HG03280 (cell line): ENCODE measurements around the gene INTS11.
"Not testable (repeated sequence)": the region's sequence is repeated elsewhere in the genome, so short reads cannot be mapped to it uniquely, and the experiment has no call there.

Experiments
- ATAC-seq: cut with Tn5 transposase; IDR thresholded peaks from one replicate; pipeline ENCODE4 v1.9.1; 2021; ENCODE audit warnings: mild to moderate bottlenecking, moderate library complexity; ENCODE audit not compliant: unreplicated experiment

Gene INTS11

DNA sequence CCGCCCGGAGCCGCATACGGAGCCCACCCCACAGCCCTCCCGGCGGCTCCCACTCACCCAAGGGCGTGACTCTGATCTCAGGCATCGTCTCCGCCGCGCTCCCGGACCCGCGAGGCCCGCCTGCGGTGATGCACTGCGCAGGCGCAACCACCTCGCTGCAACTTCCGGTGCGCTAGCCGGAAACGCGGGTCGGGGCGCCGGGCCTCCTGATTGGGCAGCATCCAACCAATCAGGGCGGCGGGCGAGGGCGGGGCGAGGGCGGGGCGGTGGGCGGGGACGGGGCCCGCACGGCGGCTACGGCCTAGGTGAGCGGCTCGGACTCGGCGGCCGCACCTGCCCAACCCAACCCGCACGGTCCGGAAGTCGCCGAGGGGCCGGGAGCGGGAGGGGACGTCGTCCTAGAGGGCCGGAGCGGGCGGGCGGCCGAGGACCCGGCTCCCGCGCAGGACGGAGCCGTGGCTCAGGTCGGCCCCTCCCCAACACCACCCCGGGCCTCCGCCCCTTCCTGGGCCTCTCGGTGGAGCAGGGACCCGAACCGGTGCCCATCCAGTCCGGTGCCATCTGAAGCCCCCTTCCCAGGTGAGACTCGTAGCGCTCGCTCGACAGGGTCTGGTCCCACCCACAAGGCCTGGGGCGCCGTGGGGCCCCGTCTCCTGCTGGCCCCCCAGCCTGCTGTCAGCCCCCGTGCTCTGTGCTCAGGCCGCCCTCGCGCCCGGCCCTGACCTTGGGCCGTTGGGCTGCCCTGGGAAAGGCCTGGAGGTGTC is at the start of gene INTS11, which contains the start of gene CPTP:
Gene INTS11, minus strand, starts transcription at position 137 of the 764 bp plus-strand sequence. Its CDS starts 52 bp downstream, at position 85.
Gene CPTP, plus strand, starts transcription at position 279 of the 764 bp plus-strand sequence. CDS start 2,109 bp downstream, outside the sequence.
- ATAC-seq = peak; percentile 81

DNA sequence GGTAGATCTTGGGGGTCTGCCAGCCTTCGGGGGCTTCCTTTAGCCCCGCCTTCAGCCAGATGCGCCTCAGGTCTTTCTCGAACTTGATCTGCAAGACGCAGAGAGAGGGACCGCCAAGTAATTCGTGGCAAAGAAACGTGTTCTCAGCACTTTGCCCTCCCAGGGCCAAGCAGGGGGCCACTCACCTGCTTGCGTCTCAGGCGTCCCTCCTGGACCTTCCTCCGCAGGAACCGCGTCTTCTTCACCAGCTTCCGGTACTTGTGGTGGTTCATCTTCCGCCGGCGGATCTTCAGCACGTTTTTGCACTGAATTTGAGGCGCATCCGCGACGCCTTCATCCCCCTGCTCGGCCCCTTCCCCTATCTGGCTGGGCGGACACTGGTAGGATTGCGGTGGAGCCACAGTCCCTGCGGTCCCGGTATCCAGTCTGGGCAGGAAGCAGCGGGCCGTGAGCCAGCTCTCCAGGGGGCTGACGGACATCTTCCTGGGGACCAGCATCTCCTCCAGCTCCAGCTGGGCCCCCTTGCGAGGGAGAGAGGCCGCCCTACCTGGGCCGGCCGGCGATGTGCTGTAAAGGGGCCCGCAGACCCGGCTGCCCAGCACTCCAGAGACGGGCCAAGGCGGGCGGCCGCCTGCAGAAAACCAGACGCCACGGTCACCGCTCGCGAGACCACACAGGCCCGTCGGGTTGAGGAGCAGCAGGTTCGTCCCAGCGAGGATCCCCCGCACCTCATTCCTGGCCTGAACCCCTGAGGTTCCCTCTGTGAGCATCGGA is 49.5 kb upstream of the INTS11 start:
- ATAC-seq = no peak

DNA sequence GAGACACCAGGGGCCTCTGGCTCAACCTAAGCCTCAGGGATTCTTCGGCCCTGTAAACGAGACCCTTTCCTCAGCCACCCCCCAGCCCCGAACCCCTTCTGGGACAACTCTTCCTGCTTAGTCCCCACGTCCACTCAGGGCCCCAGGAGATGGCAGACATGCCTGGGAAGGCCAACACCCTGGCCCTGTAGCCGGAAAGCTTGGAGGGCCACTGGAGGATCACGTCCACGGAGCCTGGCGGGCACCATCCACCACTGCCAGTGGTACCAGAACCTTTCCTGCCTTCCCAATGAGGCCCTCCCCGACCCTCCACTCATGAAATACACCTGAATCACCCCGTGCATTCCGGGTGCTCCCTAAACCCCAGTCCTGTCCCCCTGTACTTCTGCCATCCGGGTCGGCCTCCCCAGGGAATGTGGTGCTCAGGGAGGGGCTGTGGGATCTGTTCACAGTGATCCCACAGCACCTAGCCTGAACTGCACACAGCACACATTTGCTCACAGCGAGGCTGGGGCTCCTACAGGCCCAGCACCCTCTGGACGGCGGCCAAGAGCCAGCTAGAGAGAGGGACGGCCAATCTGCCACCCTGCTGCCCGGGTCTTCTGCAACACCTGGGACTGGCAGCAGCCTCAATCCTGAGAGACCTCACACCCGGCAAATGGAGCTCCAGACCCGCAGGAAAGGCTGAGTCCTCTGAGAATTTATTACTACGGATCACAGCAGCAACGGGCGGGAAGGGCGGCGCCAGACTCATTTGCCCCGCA is 48.8 kb upstream of the INTS11 start:
- no peak for ATAC-seq

DNA sequence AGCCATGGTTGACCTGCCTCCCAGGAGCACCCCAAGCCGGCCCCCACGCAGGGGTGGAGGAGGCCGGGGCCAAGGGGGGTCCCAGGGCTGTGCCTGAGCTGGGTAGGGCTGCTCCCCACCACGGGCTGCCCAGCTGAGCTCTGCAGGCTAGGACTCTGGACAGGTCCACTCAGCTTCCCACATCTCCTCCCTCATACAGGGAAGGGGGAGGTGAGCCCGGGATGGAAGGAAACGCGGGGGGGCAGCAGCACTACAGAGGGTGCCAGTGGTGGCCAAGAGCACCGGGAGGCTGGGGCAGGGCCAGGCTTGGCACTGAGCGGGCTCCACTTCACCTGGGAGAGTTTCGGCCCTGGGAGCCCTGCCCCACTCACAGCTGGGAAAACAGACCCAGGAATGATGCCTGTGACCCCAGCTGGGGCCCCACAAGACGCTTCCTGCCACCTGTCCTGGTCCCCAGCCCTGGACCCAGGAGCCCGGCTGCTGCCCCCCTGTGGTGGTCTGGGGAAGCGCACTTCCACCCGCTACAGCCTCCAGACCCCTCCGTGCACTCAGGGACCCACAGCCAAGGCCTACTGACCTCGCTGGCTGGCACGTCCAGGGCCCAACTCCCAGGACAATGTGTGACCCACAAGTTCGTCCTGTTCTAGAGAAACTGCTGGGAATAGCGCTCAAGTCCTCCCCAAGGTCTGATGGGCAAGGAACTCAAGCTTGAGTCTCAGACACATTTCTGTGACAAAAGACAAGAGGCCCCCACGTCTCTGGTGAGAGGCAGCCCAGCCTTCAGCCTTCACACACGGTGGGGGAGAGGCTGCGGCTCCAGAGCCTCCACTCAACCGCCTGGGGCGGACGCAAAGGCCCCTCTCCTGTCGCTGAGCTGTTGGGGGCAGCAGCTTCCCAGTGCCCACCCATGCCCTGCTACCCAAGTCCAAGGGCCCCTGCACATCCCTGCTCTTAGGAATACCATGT is 47.6 kb upstream of the INTS11 start:
- ATAC-seq = no peak

DNA sequence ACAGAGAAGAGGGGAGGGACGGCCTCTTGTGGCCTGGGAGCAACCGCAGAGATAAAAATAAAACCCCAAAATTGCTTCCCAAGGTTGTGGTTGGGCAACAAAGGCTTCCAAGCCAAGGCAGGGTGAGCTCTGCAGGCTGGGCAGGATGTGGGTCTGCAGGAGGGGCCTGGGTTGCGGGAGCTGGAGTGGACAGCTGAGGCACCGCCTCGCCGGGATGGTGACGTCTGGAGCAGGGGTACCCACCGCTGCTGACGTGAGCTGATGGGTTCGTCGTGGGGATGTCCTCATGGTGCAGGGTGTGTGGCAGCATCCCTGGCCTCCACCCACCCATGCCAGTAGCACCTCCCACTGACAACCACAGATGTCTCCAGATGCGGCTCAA is 46.9 kb upstream of the INTS11 start:
- no peak for ATAC-seq

DNA sequence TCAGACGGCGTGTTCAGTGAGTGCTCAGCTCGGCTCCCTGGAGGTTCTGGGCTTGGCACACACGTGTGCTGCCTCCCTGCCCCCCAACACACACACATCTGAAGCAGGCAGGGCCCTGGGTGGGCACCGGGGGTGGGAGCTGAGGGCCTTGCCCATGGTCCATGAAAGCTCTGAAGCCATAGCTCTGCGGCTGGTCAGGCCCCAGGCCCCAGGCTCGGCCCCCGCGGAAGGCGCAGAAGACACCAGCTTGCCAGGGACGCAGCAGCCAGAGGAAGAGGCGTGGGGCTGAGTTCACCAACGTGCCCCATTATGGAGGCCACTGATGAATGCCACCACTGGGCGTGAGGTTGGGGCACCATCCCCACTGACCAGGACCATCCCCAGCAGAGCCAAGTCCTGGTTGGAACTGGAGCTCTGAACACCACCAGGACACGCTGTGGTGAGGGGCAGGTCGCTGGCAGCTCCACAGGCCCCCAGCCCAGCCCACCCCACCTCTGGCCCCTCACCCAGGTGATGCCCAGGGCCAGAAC is 46.4 kb upstream of the INTS11 start:
- no peak for ATAC-seq

DNA sequence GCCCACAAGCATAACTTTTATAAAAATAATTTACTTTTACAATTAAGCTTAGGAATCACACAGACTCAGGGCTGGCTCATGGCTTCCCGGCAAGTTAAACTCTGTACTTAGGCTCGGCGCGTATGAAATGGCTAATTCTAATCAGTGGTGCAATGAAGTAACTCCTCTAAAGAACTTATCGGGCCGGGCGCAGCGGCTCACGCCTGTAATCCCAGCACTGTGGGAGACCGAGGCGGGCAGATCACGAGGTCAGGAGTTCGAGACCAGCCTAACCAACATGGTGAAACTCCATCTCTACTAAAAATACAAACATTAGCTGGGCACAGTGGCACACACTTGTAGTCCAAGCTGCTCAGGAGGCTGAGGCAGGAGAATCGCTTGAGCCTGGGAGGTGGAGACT is 45.6 kb upstream of the INTS11 start:
- not testable (repeated sequence) for ATAC-seq

DNA sequence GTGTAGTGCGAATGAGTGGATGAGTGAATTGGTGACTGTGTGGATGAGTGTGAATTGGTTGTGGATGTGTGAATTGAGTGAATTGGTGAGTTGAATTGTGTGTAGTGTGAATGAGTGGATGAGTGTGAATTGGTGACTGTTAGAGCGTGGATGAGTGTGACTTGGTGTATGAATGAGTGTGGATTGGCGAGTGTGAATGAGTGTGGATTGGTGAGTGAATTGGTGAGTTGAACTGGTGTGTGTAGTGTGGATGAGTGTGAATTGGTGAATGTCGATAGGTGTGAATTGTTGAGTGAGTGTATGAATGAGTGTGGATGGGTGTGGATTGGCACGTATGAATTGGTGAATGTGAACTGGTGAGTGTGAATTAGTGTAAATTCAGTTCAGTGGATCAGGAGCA is 42.9 kb upstream of the INTS11 start:
- ATAC-seq = no peak

DNA sequence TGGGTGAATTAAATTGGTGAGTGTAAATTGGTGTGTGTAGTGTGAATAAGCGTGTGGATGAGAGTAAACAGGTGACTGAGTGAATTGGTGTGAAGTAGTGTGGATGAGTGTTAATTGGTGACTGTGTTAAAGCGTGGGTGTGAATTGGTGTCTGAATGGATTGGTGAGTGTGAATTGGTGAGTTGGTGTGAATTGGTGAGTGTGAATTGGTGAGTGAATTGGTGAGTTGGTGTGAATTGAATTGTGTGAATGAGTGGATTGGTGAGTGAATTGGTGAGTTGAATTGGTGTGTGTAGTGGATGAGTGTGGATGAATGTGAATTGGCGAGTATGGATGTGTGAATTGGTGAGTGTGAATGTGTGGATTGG is 42.2 kb upstream of the INTS11 start:
- ATAC-seq = no peak

DNA sequence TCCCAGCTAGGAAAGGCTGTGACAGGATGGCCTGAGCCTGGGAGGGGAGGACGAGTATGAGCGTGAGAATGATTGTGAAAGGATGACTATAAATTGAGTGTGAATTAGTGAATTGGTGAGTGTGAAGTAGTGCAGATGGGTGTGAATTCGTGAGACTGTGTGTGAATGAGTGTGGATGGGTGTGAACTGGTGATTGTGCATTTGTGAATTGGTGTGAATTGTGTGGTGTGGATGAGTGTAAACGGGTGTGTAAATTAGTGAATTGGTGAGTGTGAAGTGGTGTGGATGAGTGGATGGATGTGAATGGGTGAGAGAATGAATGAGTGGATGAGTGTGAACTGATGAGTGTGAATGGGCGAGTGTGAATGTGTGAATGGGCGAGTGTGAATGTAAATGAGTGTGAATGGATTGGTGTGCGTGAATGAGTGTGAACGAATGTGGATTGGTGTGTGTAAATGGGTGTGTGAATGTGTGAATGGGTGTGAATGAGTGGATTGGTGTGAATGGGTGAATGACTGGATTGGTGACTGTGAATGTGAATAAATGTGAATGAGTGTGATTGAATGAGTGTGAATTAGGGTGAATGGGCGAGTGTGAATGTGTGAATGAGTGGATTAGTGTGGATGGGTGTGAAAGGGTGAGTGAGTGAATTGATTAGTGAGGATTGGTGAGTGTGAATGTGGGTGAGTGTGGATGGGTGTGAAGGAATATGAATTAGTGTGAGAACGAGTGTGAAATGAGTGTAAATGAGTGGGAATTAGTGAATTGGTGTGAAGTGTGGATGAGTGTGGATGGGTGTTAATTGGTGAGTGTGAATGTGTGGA is 41.6 kb upstream of the INTS11 start:
- ATAC-seq = no peak

DNA sequence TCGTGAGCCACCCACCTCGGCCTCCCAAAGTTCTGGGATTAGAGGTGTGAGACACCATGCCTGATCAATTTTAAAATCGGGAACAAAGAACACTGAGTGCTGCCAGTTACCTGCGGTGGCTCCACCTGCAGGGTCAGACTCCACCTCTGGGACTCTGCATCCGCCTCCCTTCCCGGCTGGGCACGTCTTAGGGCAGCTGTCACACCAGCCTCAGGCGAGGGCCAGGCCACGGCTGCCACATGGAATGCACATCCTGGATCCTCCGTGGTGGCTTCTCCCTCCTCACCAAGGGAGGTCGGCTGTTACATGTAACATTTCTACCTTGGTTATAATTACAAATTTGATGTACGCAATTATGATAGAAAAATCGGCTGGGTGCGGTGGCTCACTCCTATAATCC is 39.8 kb upstream of the INTS11 start:
- no peak for ATAC-seq

DNA sequence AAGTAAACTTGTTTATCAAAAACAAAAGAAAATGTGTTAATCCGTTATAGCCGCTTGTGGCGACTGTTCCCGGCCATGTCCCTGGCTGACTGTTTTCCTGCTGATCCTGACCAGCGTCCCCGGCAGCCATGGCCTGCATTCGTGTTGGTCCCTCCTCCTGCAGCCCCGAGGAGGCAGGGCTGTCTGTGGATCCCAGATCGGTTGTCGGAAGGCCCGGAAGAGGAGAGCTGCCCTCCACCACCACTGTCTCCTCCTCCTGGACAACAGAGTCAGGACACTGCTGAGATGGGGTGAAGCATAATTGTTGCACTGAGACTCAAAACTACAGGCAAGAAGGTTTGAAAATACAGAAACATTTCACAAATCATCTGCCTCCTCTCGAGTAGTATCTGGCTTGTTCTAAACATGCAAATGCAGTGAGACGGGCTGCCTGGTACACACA is 37.5 kb upstream of the INTS11 start:
- no peak for ATAC-seq

DNA sequence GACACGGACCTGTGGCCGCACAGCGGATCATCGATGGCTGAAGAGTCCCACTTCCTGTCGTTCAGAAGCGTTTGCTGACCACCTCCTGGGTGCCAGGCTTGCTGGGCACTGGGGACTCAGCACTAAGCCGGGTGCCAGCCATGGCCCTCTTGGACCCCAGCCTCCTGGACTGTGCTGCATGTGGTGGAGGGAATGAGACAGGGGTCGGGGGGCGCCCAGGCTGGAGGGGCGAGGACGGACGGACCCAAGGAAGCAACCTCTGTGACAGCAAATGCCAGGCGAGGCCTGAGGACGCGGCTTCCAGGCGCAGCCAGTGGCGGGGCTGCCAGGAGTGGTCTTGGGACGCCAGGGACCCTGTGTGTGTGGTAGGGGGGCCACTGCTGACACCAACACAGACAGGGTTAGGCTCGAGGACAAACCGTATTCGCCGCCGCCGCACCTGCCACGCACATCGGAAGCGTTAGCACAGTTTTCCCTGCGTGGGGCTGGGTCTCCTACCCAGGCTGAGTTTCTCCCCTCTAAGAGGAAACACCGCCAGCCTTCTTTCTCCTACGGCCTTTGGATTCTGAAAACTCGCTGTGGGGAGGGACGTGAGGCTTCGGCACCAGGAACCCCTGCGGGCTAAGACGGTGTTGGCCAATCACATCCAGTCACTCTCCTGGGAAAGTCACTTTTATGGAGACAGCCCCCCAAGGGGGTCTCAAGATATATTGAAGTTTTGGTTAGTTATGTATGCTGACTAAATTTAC is 36.9 kb upstream of the INTS11 start:
- ATAC-seq = no peak

DNA sequence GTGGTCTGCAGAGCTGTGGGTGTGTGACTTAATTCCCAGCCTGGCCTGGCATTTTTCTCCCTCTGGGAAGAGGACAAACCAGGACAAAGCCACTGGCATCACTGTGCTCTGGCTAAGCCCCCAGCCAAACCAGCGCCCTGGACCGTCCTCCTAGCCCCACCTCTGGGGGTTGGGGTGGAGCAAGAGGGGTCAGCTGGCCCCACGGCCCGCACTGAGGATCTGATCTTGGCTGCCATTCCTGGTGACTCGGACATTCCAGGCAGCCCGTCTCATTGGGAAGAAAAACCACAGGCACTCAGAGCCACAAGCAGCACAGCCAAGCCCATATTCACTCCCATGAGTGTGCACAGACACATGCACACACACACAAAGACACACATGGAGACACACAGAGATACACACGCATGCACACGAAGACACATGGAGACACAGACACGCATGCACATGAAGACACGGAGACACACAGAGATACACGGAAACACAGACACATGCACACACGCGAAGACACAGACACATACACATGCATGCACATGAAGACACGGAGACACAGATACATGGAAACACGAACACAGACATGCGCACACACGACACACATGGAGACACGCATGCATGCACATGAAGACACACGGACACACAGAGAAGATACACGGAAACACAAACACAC is 36.2 kb upstream of the INTS11 start:
- ATAC-seq = no peak

DNA sequence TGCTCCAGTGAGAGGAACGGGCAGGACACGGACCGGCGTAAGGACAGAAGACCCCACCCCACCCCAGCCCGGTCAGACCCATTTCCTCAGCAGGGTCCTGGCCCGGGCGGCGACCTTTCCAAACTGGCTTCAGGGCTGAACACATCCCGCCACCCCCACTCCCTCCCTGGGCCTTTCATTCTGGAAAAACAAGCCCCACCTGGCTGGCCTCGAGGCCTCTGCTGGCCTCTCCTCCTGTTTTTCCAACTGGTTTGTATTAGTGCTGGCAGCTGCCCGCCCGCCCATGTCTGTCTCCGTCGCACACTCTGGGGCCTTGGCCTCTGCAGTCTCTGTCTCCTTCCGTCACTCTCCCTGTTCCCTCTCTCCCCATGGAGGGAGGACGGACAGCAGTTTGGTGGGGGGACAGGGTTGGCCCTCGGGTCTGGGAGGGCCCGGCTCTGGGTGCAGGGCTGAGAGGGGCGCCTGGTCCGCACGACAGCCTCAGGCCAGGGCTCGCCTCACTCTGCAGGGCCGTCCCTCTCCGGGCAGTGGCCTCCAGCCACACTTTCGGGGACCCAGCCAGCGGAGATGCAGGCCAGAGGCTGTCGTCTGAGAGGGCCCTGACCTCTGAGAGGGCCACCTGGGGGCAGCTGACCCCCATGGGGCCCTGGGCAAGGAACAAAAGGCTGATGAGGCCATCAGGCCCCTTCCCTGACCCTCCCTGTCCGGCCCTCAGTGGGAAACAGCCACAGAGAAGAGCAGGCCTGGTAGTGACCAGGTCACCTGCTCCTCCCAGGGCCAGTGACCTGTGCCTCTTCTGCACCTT is 35.4 kb upstream of the INTS11 start:
- no peak for ATAC-seq

DNA sequence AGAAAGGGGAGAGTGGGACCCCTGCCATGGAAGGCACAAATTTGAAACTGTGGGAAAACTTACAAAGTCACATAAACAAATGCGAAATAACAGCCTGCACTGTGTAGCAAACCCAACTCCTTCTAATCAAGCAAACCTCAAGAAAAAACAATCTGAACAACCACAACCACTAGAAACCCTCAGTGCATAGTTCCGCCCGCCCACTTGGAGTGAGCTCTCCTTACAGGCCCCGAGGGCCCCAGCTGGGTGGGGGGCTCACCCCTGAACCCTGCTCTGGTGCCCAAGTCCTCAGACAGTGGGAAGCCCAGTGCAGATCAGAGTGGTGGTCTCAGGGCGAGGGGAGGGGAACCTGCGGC is 34.8 kb upstream of the INTS11 start:
- no peak for ATAC-seq
